Islet of Langerhans (tissue), 1 donor: Measurements from ENCODE around the gene CD84.
"Not testable (repeated sequence)": the region's sequence is repeated elsewhere in the genome, so short reads cannot be mapped to it uniquely, and the experiment has no call there.

Experiments
- FAIRE-seq: peaks from one replicate; lab custom pipeline; 2011; peaks lifted over from hg19 to GRCh38; lab: Jason Lieb, UNC

CD84 gene

GRCh38 chr1:160608941-160609340 lies 29.6 kb upstream of the CD84 start:
- no peak for FAIRE-seq

DNA sequence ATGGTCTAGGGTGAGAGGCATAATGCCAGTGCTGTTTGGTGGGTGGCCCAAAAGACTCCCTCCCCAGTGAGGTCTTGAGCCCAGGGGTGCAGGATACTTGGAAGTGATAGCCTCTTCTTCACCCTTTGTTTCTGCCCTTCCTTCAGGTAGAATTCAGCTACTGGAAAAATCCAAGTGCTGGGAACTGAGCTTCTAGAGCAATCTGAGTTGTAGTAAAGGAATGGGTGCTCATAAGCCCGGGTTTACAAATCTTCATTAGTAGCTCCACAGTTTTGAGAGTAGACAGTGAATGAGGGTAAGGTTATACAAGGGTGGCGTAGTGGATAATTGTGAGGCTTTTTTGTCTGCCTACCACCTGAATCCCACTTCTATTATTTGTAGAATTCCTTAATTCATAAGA lies 29.2 kb upstream of the CD84 start:
- FAIRE-seq, result no peak

DNA sequence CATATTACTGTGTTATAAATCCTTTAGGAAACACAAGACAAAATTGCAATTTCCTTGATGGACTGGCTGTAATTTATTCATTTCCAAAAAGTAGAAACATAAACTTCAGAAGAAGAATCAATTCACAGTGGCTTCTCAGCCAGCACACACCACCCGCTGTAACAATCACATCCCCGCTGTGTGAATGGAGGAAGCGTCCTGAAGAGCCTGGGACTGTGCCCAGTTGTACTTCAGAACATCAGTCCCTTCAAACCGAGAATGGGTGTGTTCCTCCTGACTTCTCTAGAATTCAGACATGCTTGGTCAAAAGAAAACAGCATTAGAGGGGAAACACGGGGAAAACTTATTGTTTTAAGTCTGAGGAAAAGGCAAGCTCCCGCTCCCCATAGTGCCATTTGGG lies 28.8 kb upstream of the CD84 start:
- FAIRE-seq, result no peak

- FAIRE-seq, result no peak
Measured at GRCh38 chr1:160607672-160608032, 28.4 kb upstream of the CD84 start.

- FAIRE-seq, result peak; percentile 98
Measured at GRCh38 chr1:160607011-160607671, 27.8 kb upstream of the CD84 start.

DNA sequence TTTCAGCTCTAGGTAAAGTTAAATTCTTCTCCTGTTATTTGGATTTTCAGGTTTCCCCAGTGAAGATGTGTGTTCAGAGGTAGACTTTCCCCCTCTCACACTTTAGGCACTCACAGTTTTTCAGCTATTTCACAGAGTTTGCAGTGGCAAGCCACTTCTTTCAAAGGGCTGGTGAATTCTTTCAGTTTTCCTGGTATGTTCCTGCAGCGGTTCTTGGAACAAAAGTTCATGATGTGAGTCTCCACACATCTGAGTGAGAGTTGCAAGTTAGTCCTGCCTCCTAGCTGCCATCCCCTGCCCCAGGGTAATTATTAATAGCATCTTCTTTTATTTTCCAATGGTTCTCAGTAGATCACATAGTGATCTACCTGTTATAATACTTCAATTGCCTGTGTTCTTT lies 27.3 kb upstream of the CD84 start:
- FAIRE-seq, result no peak

DNA sequence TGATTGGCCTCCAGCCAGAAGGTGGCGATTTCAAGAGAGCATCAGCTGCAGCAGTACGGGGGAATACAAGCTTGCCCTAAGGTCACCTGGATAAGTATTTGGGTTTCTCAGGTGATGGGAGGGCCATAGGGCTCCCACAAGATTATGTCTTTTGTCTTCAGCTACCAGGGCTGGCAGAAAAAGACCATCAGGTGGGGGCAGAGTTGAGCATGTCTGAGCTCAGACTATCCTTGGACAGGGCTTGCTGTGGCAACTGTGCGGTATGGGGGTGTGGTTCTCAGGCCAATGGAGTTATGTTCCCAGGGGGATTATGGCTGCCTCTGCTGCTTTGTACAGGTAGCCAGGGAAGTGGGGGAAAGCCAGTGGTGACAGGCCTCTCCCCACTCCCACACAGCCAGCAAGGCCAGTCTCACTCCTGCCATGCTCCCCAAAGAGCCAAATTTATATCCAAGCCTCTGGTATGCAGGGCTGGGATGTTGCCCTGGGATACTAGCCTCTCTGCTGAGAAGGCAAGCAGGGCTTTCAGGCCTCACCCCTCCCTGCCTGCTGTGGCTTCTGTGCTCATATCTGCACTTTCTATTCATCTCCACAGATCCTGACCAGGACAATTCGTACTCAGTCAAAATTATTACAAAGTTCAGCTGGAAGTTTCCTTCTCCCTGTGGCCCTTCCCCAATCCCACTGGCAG lies 26.6 kb upstream of the CD84 start:
- no peak for FAIRE-seq

- no peak for FAIRE-seq
Measured at GRCh38 chr1:160605205-160605604, 25.9 kb upstream of the CD84 start.

DNA sequence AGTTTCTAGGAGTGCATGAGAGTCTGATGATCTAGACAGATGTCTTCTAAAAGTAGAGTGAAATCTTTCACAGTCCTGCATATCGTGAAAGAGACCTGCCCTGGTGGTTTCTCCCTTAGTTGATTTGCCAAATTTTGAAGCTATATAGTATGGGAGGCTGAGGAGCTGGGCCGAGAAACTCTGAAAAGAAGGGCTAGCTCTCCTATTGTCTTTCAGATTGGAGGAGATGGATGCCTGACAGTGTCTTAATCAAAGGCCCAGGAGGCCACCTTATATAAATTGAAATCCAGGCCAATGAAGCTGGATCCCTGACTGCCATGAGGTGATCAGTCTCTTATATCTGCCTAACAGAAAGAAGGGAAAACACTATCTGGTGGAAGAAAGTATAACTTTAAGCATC lies 18.4 kb upstream of the CD84 start:
- FAIRE-seq, result no peak

DNA sequence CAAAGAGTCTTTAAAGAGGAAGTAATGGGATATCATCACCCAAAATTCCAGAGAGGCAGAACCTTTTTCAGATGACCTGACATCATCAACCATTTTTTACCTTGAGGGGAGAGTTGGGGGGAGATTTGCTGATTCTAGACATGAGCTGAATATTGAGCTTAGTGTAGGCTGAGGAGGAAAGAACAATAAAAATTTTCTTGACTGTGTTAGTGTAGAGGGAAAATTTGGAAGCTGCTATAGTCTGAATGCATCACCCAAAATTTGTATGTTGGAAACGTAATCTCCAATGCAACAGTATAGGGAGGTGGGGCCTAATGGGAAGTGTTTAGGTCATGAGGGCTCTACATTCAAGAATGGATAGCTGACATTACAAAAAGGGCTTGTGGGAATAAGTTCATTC lies 17.8 kb upstream of the CD84 start:
- no peak for FAIRE-seq

GRCh38 chr1:160590488-160590887 lies 11.2 kb upstream of the CD84 start:
- FAIRE-seq, result no peak

DNA sequence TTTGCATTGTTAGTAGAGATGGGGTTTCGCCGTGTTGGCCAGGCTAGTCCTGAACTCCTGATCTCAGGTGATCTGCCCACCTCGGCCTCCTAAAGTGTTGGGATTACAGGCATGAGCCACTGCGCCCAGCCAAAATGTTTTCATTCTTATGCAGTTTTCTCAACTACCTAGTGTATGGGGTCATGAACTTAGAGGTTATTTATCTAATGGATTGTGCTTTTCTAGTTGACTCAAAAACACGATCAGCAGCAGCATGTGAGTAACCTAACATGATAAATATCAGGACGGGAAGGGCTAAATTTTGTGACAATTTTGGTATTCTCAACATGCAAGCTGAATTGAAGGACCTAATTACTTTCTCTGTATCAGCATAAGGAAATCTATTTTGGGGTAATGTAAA lies 9.2 kb upstream of the CD84 start:
- no peak for FAIRE-seq

GRCh38 chr1:160584784-160585183 lies 5.5 kb upstream of the CD84 start:
- no peak for FAIRE-seq

DNA sequence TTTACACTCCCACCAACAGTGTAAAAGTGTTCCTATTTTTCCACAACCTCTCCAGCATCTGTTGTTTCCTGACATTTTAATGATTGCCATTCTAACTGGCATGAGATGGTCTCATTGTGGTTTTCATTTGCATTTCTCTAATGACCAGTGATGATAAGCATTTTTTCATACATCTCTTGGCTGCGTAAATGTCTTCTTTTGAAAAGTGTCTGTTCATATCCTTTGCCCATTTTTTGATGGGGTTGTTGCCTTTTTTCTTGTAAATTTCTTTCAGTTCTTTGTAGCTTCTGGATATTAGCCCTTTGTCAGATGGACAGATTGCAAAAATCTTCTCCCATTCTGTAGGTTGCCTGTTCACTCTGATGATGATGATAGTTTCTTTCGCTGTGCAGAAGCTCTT lies 3.7 kb upstream of the CD84 start:
- not testable (repeated sequence) for FAIRE-seq

DNA sequence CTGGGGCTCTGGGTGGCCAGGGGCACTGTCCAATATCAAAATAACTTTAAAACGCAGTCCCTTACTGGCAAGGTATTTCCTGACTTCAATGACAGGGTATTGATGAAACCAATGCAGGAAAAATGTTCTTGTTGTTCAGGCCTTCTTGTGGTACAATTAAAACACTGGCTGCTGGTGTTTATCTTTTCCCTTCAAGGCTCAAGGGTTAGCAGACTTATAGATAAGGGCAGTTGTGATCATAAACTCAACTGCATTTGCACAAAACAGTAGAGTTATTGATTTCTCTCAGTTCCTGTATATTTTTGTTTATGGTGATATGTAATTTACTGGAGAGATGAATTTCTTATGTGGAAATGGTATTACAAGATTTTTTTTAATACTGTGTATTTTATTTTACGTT lies 2.7 kb upstream of the CD84 start:
- no peak for FAIRE-seq

DNA sequence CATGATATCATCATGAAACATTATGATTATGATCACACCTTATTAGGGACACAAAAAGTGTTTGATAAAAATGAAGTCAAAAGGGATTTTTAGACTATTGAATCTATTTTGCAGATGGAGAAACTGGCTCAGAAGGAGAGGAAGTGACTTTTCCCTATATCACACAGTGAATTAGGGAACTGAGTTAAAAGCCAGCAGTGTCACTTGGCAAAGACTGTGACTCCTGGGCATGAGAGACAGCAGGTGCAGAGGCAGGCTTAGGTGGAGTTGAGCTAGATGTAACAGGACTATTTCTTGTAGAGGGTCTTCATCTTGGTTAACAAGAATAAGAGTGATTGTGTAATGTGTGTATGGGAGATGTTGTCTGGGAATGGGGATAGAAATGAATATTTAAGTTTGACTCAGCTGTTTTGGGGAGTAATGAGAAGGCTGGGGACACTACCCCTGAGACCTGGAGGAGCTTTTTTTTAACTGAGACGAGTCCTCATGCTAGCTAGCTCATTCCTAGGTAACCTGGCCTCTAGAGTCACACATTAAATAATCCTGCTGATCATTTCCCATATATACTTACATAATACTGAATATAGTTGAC lies 1.0 kb upstream of the CD84 start:
- no peak for FAIRE-seq

DNA sequence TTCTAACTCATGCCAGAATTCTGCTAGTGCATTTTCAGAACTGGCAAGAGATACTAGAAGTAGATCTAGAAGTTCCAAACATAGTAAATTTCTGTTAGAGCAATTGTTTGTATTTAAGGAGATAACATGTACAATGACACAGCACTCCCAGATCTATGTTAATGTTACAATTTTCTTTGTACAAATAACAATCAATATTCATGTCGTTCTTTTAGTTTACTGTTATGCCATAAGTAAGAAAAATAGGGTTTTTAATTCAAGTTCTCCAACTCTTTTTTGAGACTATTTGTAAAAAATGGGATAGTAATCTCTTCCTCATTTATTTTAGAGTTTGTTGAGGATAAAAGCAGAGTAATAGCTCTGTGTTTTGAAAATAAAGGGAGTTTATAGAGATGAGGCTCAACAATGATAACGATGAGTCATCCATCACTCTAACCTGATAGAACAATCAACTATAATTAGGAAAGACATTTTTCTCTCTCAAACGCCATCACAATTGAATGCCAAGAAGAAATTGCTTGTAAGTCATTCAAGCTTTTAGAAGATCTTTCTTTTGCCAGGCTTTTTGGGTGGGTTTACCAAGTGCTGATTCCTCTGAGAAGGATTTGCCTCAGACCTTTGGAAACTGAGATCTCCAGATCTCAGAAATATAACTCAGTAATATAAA lies 638 bp downstream of the CD84 start:
- FAIRE-seq, result no peak

- no peak for FAIRE-seq
Measured at GRCh38 chr1:160578175-160578524, 1.1 kb downstream of the CD84 start.

- FAIRE-seq, result no peak
Measured at GRCh38 chr1:160577671-160578070, 1.6 kb downstream of the CD84 start.

DNA sequence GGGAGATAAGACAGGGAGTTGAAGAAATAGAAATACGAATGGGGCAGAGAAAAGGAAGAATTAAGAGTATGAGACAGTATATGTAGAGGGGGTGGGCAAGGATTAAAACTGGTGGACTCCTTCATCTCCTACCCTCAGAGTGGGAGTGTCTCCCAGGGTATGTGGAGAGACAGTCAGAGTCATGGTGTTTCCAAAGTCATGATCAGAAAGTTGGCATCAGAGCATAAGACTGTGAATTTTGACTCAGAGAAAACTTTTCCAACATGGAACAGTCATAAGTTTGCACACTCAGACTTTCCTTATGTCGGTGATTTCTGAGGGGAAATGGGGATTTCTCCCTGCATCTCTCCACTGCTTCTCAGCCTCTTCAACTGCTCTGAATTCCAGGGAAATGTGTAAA lies 2.4 kb downstream of the CD84 start:
- no peak for FAIRE-seq

DNA sequence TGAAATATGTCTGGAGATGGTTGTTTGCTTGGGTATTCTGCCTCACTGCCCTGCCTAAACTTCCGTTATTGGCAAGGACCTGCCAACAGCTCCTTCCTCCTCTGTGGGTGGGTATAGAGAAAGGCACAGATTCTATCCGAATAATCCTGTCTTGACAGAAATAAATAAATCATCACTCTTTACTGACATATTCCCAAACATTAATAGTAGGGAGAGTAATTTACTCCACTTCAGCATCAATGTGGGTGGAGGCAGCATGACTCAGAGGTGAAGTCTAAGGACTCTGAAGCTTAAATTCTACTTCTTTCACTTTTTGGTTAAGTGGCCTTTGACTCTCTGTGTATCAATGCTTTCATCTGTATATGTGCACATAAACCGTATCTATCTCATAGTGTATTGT lies 2.9 kb downstream of the CD84 start:
- FAIRE-seq, result no peak

DNA sequence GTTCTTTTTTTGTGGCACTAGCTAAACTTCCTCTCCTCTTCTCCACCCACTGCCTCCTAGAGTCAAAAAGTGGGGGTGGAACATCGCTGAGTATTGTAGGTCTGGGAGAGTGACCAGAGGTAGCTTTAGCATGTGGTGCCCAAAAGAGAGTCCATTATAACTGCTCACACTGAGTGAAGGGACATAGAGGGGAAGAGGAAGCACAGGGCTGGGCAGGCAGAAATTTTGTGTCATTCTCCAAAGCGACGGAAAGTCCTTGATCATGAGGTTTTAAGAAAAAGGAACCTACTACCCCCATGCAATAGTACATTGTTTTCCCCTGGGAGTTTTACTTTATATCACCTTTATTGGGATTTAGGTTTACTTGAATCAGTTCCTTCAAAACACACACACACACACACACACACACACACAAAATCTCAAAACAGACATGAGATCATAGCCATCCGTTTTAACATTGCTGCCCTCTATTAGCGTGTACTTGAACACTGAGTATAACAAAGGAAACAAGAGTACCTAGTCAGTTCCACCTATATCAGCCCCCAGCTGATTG lies 4.1 kb downstream of the CD84 start:
- no peak for FAIRE-seq

DNA sequence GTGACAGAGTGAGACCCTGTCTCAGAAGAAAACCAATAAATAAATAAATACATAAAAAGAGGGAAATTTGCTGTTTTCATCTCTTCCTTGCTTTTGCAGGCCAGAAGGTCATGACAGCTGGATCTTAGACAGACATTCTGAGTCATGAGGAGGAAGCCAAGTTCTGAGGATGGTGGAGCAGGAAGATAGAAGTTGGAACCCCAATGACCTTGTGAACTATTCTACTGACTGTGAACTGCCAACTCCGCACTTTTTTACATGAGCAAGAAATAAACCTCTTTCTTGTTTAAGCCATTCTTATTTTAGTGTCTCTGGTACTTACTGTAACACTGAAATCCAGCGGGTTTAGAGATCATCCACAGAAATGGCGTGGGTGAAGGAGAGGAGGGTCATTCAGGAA lies 8.5 kb downstream of the CD84 start:
- FAIRE-seq, result no peak
